H1 (cell line): ENCODE measurements around the gene ARHGAP8. TPM values are rescaled to one million over a fixed set of nuclear protein-coding genes. Genes with fewer than 3 reads are reported as not detected.

Experiments used
- HDAC2 ChIP-seq, 2 experiments: fragments of 300-600 bp in 1 of 2; sonication (generic) in 1 of 2; IDR thresholded peaks; 2 replicates each; pipeline ENCODE4 v1.6.1; 2011 to 2012; ENCODE audit warnings: low read depth in 2 of 2, low read length in 2 of 2, mild to moderate bottlenecking in 2 of 2, moderate library complexity in 2 of 2, borderline replicate concordance in 1 of 2, inconsistent platforms in 1 of 2
- JUN ChIP-seq: IDR thresholded peaks from 2 replicates; pipeline ENCODE4 v1.6.1; 2011; ENCODE audit warnings: low read depth, mild to moderate bottlenecking, improper control_type of control experiment, low read length
- KDM5A ChIP-seq: fragments of 200-600 bp; IDR thresholded peaks from 2 replicates; pipeline ENCODE4 v1.7.1; 2012; ENCODE audit warnings: mild to moderate bottlenecking, low read length, inconsistent platforms, mixed read lengths
- polyA plus RNA-seq, 7 experiments: library from polyadenylated mRNA; depleted of rRNA in 3 of 7; stranded (reverse) in 5 of 7; unstranded in 2 of 7; fragments of >200 nt in 5 of 7; fragments of 200-250 nt in 2 of 7; gene quantifications; 1 replicate in 5 of 7; 2 replicates in 1 of 7; 4 replicates in 1 of 7; pipeline versions ENCODE4 v1.2.1 to v1.2.3, GENCODE V29; 2011 to 2013; ENCODE audit warnings: missing spikeins in 2 of 7, mixed read lengths in 2 of 7
- total RNA-seq: library from RNA; stranded (reverse); fragmentation: NEBNext Ultra II Directional; extraction: Animal tissue kit (Norgen Biotek cat#: 25700); gene quantifications from 2 replicates; pipeline ENCODE4 v1.2.1, GENCODE V29; 2021
- TF ChIP-seq, protein P1 (sequence below): IDR thresholded peaks from 2 replicates; pipeline ENCODE4 v1.6.1; 2012; ENCODE audit warnings: low read length, inconsistent platforms

Gene ARHGAP8
- total and polyA plus RNA-seq, 2 of the 8 experiments (the other 6 are each of a cell fraction or from before 2014, with no cell fraction given): 35.6 to 47.7 TPM

DNA sequence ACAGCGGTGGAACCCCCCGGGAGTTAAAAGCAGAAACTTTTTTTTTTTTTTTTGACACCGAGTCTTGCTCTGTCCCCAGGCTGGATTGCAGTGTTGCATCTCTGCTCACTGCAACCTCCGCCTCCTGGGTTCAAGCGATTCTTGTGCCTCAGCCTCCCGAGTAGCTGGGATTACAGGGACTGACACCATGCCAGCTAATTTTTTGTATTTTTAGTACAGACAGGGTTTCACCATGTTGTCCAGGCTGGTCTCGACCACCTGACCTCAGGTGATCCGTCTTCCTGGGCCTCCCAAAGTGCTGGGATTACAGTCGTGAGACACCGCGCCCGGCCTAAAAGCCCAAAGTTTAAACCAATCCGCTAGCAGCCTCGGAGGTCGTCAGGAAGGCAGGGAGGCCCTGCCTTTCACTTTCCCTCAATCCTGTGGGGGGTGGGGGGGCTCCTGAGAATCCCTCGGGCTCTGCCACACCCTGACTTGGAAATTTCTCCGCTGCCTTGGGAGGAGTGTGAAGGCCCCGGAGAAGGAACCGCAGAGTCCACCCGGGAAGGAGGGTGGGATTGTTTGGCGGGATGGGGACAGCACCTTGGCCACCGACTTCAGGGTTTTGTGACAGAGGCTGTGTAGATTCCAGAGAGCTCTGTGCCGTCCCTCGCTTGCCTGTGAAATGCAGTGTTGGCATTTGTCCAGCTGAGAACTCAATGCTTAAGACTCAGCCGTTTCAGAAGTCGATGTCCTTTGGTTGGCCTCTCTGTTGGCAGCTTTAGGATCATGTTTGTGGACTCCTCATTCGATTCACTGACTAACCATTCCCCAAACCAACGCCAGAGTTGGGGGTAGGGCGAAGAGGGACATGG is 1.0 kb downstream of the ARHGAP8 start (continued):
- TF ChIP-seq, protein P1, sequence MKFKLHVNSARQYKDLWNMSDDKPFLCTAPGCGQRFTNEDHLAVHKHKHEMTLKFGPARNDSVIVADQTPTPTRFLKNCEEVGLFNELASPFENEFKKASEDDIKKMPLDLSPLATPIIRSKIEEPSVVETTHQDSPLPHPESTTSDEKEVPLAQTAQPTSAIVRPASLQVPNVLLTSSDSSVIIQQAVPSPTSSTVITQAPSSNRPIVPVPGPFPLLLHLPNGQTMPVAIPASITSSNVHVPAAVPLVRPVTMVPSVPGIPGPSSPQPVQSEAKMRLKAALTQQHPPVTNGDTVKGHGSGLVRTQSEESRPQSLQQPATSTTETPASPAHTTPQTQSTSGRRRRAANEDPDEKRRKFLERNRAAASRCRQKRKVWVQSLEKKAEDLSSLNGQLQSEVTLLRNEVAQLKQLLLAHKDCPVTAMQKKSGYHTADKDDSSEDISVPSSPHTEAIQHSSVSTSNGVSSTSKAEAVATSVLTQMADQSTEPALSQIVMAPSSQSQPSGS: no peak
- TF ChIP-seq HDAC2 (IDR thresholded peaks at IDR 0.05; ENCODE audit: borderline replicate concordance in 1 of 2, low read depth in 2 of 2, low read length in 2 of 2): no peak
- no peak for TF ChIP-seq KDM5A
- TF ChIP-seq JUN: no peak
